GM23338 (cell line): ENCODE results near the gene BUB1B. TPM values are rescaled to one million over a fixed set of nuclear protein-coding genes. Genes with fewer than 3 reads are reported as not detected.

Source experiments
- ATAC-seq: fragments of 200-7000 bp; cut with Tn5 transposase; 3 replicates; pipeline ENCODE4 v1.9.1; 2020
- DNase-seq: peaks from one replicate; pipeline ENCODE4 v3.0.0-alpha.2; 2015; ENCODE audit warnings: low spot score
- H2AFZ ChIP-seq: fragments of 200-600 bp; sonication (generic); 2 replicates; pipeline ENCODE4 v1.8.0; 2016; ENCODE audit warnings: antibody characterized with exemption, mild to moderate bottlenecking, moderate library complexity
- H3F3A ChIP-seq: fragments of 200-600 bp; sonication (generic); replicated peaks from 2 replicates; pipeline ENCODE4 v1.8.0; 2017; ENCODE audit warnings: antibody characterized with exemption, mixed run types, low read depth
- H3K27ac ChIP-seq: fragments of 200-600 bp; sonication (generic); 2 replicates; pipeline ENCODE4 v1.6.1; 2016; ENCODE audit warnings: low read depth
- H3K27me3 ChIP-seq: fragments of 200-600 bp; sonication (generic); 2 replicates; pipeline ENCODE4 v1.8.0; 2016; ENCODE audit warnings: mild to moderate bottlenecking, mixed run types, moderate library complexity; ENCODE audit not compliant: insufficient read depth
- H3K36me3 ChIP-seq: fragments of 200-600 bp; sonication (generic); 2 replicates; pipeline ENCODE4 v1.8.0; 2016; ENCODE audit warnings: mild to moderate bottlenecking; ENCODE audit not compliant: insufficient read depth
- H3K4me1 ChIP-seq: fragments of 200-600 bp; sonication (generic); 2 replicates; pipeline ENCODE4 v1.8.0; 2016; ENCODE audit warnings: mild to moderate bottlenecking, moderate library complexity; ENCODE audit not compliant: insufficient read depth
- H3K4me2 ChIP-seq: fragments of 200-600 bp; sonication (generic); 2 replicates; pipeline ENCODE4 v1.7.1; 2017; ENCODE audit warnings: mixed run types
- H3K4me3 ChIP-seq: fragments of 200-600 bp; sonication (generic); 2 replicates; pipeline ENCODE4 v1.6.1; 2016; ENCODE audit warnings: mixed run types
- H3K79me2 ChIP-seq: fragments of 200-600 bp; sonication (generic); replicated peaks from 2 replicates; pipeline ENCODE4 v1.8.0; 2017; ENCODE audit warnings: mild to moderate bottlenecking; ENCODE audit not compliant: insufficient read depth
- H3K9me2 ChIP-seq: fragments of 200-600 bp; sonication (generic); 2 replicates; pipeline ENCODE4 v1.8.0; 2017; ENCODE audit not compliant: insufficient read depth
- H4K20me1 ChIP-seq: fragments of 200-600 bp; sonication (generic); replicated peaks from 2 replicates; pipeline ENCODE4 v1.8.0; 2017; ENCODE audit warnings: mild to moderate bottlenecking; ENCODE audit not compliant: insufficient read depth
- H3K27ac Mint-ChIP-seq: 2 replicates; pipeline ENCODE4 v1.8.0; 2020; ENCODE audit warnings: inconsistent platforms, mild to moderate bottlenecking, moderate library complexity, mixed read lengths
- H3K27me3 Mint-ChIP-seq: 3 replicates; pipeline ENCODE4 v1.8.0; 2022; ENCODE audit warnings: low read depth, mild to moderate bottlenecking, moderate library complexity, mixed read lengths, inconsistent platforms; ENCODE audit not compliant: insufficient read depth, poor library complexity
- H3K36me3 Mint-ChIP-seq: 3 replicates; pipeline ENCODE4 v1.8.0; 2021; ENCODE audit warnings: low read depth, mild to moderate bottlenecking, inconsistent platforms, moderate library complexity, mixed read lengths
- H3K4me1 Mint-ChIP-seq: 3 replicates; pipeline ENCODE4 v1.8.0; 2020; ENCODE audit warnings: mild to moderate bottlenecking, inconsistent platforms, mixed read lengths
- H3K4me3 Mint-ChIP-seq: 3 replicates; pipeline ENCODE4 v1.8.0; 2021; ENCODE audit warnings: moderate library complexity, mild to moderate bottlenecking, inconsistent platforms, mixed read lengths
- H3K9me3 Mint-ChIP-seq: 3 replicates; pipeline ENCODE4 v1.8.0; 2020; ENCODE audit warnings: moderate library complexity, mild to moderate bottlenecking, inconsistent platforms, mixed read lengths
- CREB1 ChIP-seq: fragments of 250-450 bp; sonication (Bioruptor Pico); IDR thresholded peaks from 2 replicates; pipeline ENCODE4 v1.5.0; 2020; ENCODE audit warnings: low read depth, mild to moderate bottlenecking, moderate library complexity
- CTCF ChIP-seq, 2 experiments: fragments of 200-600 bp in 1 of 2; sonication (generic) in 1 of 2; conservative IDR thresholded peaks; 2 replicates each; pipeline versions ENCODE4 v1.5.1 to v1.6.1; 2016 to 2017; ENCODE audit warnings: antibody characterized with exemption in 2 of 2, low read depth in 2 of 2, mild to moderate bottlenecking in 2 of 2, moderate library complexity in 1 of 2
- EZH2 ChIP-seq: fragments of 200-600 bp; sonication (generic); IDR thresholded peaks from one replicate; pipeline ENCODE4 v1.8.0; 2017; ENCODE audit warnings: antibody characterized with exemption, mild to moderate bottlenecking, low read depth; ENCODE audit not compliant: unreplicated experiment
- EZH2phosphoT487 ChIP-seq: fragments of 200-600 bp; sonication (generic); IDR thresholded peaks from one replicate; pipeline ENCODE4 v1.8.1; 2018; ENCODE audit warnings: antibody characterized with exemption; ENCODE audit not compliant: unreplicated experiment
- JUNB ChIP-seq: IDR thresholded peaks from one replicate; pipeline ENCODE4 v1.6.1; 2016; ENCODE audit warnings: antibody characterized with exemption; ENCODE audit not compliant: unreplicated experiment
- NANOG ChIP-seq: IDR thresholded peaks from 2 replicates; pipeline ENCODE4 v1.6.1; 2016; ENCODE audit warnings: antibody characterized with exemption, borderline replicate concordance
- POLR2AphosphoS5 ChIP-seq: IDR thresholded peaks from 2 replicates; pipeline ENCODE4 v1.6.1; 2016; ENCODE audit warnings: antibody characterized with exemption, low read depth
- REST ChIP-seq: IDR thresholded peaks from one replicate; pipeline ENCODE4 v1.6.1; 2018; ENCODE audit warnings: antibody characterized with exemption; ENCODE audit not compliant: unreplicated experiment
- STAT1 ChIP-seq: IDR thresholded peaks from one replicate; pipeline ENCODE4 v1.6.1; 2016; ENCODE audit warnings: antibody characterized with exemption; ENCODE audit not compliant: unreplicated experiment
- ZNF114 ChIP-seq: fragments of 250-450 bp; sonication (Bioruptor Pico); IDR thresholded peaks from 2 replicates; pipeline ENCODE4 v1.5.0; 2020; ENCODE audit warnings: mild to moderate bottlenecking, moderate library complexity
- ZNF331 ChIP-seq: fragments of 250-450 bp; sonication (Bioruptor Pico); IDR thresholded peaks from 2 replicates; pipeline ENCODE4 v1.5.0; 2020; ENCODE audit warnings: low read depth, mild to moderate bottlenecking, moderate library complexity
- polyA plus RNA-seq: library from polyadenylated mRNA; unstranded; fragments of >200 nt; fragmentation: Nextera tagmentation; extraction: Ambion mirVana; gene quantifications from 2 replicates; pipeline ENCODE4 v1.2.1, GENCODE V29; 2016
- total RNA-seq: library from RNA; depleted of rRNA; stranded (reverse); fragments of >200 nt; shearing (Covaris generic); gene quantifications from 2 replicates; pipeline ENCODE4 v1.2.3, GENCODE V29; 2014
- TF ChIP-seq, protein P1 (sequence below): IDR thresholded peaks from 2 replicates; pipeline ENCODE4 v1.6.1; 2016; ENCODE audit warnings: antibody characterized with exemption
- TF ChIP-seq, protein P2 (sequence below): fragments of 250-450 bp; sonication (Bioruptor Pico); IDR thresholded peaks from 2 replicates; pipeline ENCODE4 v1.5.0; 2020; ENCODE audit warnings: mild to moderate bottlenecking, moderate library complexity

Gene BUB1B
- total and polyA plus RNA-seq, 2 experiments from 2014 or later: 77.7 to 160 TPM

- H3K4me2 ChIP-seq: no peak overlapping the region
- TF ChIP-seq EZH2phosphoT487 (no peak), ZNF114 (CRISPR knock-in tag) (no peak), NANOG (no peak), CTCF (conservative IDR thresholded peaks at IDR 0.05; ENCODE audit: low read depth in 2 of 2) (no peak), ZNF331 (CRISPR knock-in tag) (no peak), EZH2 (no peak), STAT1 (no peak), POLR2AphosphoS5 (no peak), JUNB (no peak), REST (no peak), CREB1 (CRISPR knock-in tag) (no peak)
- TF ChIP-seq, protein P1, sequence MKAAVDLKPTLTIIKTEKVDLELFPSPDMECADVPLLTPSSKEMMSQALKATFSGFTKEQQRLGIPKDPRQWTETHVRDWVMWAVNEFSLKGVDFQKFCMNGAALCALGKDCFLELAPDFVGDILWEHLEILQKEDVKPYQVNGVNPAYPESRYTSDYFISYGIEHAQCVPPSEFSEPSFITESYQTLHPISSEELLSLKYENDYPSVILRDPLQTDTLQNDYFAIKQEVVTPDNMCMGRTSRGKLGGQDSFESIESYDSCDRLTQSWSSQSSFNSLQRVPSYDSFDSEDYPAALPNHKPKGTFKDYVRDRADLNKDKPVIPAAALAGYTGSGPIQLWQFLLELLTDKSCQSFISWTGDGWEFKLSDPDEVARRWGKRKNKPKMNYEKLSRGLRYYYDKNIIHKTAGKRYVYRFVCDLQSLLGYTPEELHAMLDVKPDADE: no peak
- TF ChIP-seq, protein P2, sequence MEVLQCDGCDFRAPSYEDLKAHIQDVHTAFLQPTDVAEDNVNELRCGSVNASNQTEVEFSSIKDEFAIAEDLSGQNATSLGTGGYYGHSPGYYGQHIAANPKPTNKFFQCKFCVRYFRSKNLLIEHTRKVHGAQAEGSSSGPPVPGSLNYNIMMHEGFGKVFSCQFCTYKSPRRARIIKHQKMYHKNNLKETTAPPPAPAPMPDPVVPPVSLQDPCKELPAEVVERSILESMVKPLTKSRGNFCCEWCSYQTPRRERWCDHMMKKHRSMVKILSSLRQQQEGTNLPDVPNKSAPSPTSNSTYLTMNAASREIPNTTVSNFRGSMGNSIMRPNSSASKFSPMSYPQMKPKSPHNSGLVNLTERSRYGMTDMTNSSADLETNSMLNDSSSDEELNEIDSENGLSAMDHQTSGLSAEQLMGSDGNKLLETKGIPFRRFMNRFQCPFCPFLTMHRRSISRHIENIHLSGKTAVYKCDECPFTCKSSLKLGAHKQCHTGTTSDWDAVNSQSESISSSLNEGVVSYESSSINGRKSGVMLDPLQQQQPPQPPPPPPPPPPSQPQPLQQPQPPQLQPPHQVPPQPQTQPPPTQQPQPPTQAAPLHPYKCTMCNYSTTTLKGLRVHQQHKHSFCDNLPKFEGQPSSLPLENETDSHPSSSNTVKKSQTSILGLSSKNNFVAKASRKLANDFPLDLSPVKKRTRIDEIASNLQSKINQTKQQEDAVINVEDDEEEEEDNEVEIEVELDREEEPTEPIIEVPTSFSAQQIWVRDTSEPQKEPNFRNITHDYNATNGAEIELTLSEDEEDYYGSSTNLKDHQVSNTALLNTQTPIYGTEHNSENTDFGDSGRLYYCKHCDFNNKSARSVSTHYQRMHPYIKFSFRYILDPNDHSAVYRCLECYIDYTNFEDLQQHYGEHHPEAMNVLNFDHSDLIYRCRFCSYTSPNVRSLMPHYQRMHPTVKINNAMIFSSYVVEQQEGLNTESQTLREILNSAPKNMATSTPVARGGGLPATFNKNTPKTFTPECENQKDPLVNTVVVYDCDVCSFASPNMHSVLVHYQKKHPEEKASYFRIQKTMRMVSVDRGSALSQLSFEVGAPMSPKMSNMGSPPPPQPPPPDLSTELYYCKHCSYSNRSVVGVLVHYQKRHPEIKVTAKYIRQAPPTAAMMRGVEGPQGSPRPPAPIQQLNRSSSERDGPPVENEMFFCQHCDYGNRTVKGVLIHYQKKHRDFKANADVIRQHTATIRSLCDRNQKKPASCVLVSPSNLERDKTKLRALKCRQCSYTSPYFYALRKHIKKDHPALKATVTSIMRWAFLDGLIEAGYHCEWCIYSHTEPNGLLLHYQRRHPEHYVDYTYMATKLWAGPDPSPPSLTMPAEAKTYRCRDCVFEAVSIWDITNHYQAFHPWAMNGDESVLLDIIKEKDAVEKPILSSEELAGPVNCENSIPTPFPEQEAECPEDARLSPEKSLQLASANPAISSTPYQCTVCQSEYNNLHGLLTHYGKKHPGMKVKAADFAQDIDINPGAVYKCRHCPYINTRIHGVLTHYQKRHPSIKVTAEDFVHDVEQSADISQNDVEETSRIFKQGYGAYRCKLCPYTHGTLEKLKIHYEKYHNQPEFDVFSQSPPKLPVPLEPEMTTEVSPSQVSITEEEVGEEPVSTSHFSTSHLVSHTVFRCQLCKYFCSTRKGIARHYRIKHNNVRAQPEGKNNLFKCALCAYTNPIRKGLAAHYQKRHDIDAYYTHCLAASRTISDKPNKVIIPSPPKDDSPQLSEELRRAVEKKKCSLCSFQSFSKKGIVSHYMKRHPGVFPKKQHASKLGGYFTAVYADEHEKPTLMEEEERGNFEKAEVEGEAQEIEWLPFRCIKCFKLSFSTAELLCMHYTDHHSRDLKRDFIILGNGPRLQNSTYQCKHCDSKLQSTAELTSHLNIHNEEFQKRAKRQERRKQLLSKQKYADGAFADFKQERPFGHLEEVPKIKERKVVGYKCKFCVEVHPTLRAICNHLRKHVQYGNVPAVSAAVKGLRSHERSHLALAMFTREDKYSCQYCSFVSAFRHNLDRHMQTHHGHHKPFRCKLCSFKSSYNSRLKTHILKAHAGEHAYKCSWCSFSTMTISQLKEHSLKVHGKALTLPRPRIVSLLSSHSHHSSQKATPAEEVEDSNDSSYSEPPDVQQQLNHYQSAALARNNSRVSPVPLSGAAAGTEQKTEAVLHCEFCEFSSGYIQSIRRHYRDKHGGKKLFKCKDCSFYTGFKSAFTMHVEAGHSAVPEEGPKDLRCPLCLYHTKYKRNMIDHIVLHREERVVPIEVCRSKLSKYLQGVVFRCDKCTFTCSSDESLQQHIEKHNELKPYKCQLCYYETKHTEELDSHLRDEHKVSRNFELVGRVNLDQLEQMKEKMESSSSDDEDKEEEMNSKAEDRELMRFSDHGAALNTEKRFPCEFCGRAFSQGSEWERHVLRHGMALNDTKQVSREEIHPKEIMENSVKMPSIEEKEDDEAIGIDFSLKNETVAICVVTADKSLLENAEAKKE (CRISPR knock-in tag): no peak
- Mint-ChIP-seq H3K27me3 (no peaks in the 10 kb centered on the region), H3K4me1 (no peaks in the 10 kb centered on the region), H3K4me3 (no peak overlapping the region), H3K9me3 (no peaks in the 10 kb centered on the region), H3K27ac (no peak overlapping the region), H3K36me3 (peaks cover 80% of the 10 kb centered on the region)
- no peak overlapping the region for H3K27ac ChIP-seq
- H3K9me2 ChIP-seq: no peaks in the 10 kb centered on the region
- H3K79me2 ChIP-seq: no peaks in the 10 kb centered on the region; the same call in 1 of the 2 replicates
- no peaks in the 10 kb centered on the region for H3K27me3 ChIP-seq
- H3K36me3 ChIP-seq: peaks cover 52% of the 10 kb centered on the region
- H3K4me3 ChIP-seq: no peak overlapping the region
- peaks cover 13% of the 10 kb centered on the region; the same call in 1 of the 2 replicates for H3F3A ChIP-seq
- no peak overlapping the region for H2AFZ ChIP-seq
- H4K20me1 ChIP-seq: peaks cover 16% of the 10 kb centered on the region; the same call in 1 of the 2 replicates
- ATAC-seq (no peak), DNase-seq (no peak)
- no peaks in the 10 kb centered on the region for H3K4me1 ChIP-seq
These were observed 58.9 kb downstream of the BUB1B start for GRCh38 chr15:40219801-40220200.
